Esophagus muscularis mucosa (tissue), 4 donors: ENCODE results near the gene NTSR1. TPM values are rescaled to one million over a fixed set of nuclear protein-coding genes. Genes with fewer than 3 reads are reported as not detected.

Experiments
- DNase-seq: peaks from one replicate; pipeline ENCODE4 v3.0.0-alpha.2; 2017; ENCODE audit errors: extremely low spot score
- H3K27ac ChIP-seq, 4 donors: fragments of 200-600 bp; sonication (generic); replicated peaks in 1 of 4; 1 replicate in 3 of 4; 2 replicates in 1 of 4; pipeline ENCODE4 v1.5.1; 2016 to 2019; ENCODE audit warnings: mild to moderate bottlenecking in 1 of 4
- H3K27me3 ChIP-seq, 4 donors: fragments of 200-600 bp; sonication (generic); one replicate each; pipeline versions ENCODE4 v1.5.1 to v1.6.0; 2016 to 2019
- H3K36me3 ChIP-seq, 4 donors: fragments of 200-600 bp; sonication (generic); one replicate each; pipeline ENCODE4 v1.5.1; 2016 to 2019
- H3K4me1 ChIP-seq, 4 donors: fragments of 200-600 bp; sonication (generic); one replicate each; pipeline ENCODE4 v1.5.1; 2016 to 2019
- H3K4me3 ChIP-seq, 4 donors: fragments of 200-600 bp; sonication (generic); 1 replicate in 2 of 4; 2 replicates in 2 of 4; pipeline ENCODE4 v1.5.1; 2016 to 2019; ENCODE audit warnings: mild to moderate bottlenecking in 4 of 4, moderate library complexity in 1 of 4
- H3K9me3 ChIP-seq, 4 donors: fragments of 200-600 bp; sonication (generic); 1 replicate in 3 of 4; 2 replicates in 1 of 4; pipeline ENCODE4 v1.5.1; 2016 to 2019
- CTCF ChIP-seq, 3 experiments: fragments of 200-600 bp in 2 of 3; fragments of 450-650 bp in 1 of 3; sonication (generic) in 2 of 3; IDR thresholded peaks; one replicate each; pipeline ENCODE4 v1.5.1; 2017 to 2019; ENCODE audit warnings: antibody characterized with exemption in 3 of 3, mild to moderate bottlenecking in 2 of 3, moderate library complexity in 1 of 3
- EP300 ChIP-seq: sonication (generic); formaldehyde crosslinking; IDR thresholded peaks from one replicate; pipeline ENCODE4 v1.6.1; 2017; ENCODE audit warnings: antibody characterized with exemption
- POLR2A ChIP-seq: fragments of 450-650 bp; IDR thresholded peaks from one replicate; pipeline ENCODE4 v1.6.1; 2017; ENCODE audit warnings: antibody characterized with exemption, moderate library complexity, mild to moderate bottlenecking, low read depth
- POLR2AphosphoS5 ChIP-seq, 2 donors: sonication (generic); formaldehyde crosslinking; IDR thresholded peaks; one replicate each; pipeline ENCODE4 v1.6.1; 2017; ENCODE audit warnings: antibody characterized with exemption in 2 of 2
- WGBS: methylation state at CpG from one replicate; pipeline ENCODE4 v1.1.5; 2018; 5-methylcytosine and 5-hydroxymethylcytosine counted together
- intact Hi-C: fragments of 100-400 bp; cut with DNase I; formaldehyde crosslinking; loops from one replicate; pipeline ENCODE4 v1.15.1; 2023
- total RNA-seq, 4 donors: library from RNA; depleted of rRNA; stranded (reverse); fragments of >200 nt; gene quantifications; one replicate each; pipeline versions ENCODE4 v1.1.0 to v1.2.1, GENCODE V29; 2016

Gene NTSR1
- total RNA-seq, 4 donors from 2014 or later = 0.42 to 1.6 (median 0.80) TPM

- Histone ChIP-seq H3K9me3 (peaks cover 0 to 13% (median 8%) of the 10 kb centered on the region in 4 donors), H3K4me3 (no peak overlapping the region), H3K36me3 (no peaks in the 10 kb centered on the region), H3K27me3 (peaks cover 0 to 32% (median under 1%) of the 10 kb centered on the region in 4 donors), H3K4me1 (peaks cover 8 to 30% (median 26%) of the 10 kb centered on the region in 4 donors), H3K27ac (no peak overlapping the region)
- TF ChIP-seq CTCF (IDR thresholded peaks at IDR 0.05) (no peak), POLR2AphosphoS5 (IDR thresholded peaks at IDR 0.05) (no peak), EP300 (no peak), POLR2A (no peak)
- DNase-seq = no peak
- intact Hi-C loops = no loop called here
- 76% methylated on average over 24 of the region's 30 CpGs for WGBS
Observed at GRCh38 chr20:62716198-62716940, 7.7 kb downstream of the NTSR1 start.

DNA sequence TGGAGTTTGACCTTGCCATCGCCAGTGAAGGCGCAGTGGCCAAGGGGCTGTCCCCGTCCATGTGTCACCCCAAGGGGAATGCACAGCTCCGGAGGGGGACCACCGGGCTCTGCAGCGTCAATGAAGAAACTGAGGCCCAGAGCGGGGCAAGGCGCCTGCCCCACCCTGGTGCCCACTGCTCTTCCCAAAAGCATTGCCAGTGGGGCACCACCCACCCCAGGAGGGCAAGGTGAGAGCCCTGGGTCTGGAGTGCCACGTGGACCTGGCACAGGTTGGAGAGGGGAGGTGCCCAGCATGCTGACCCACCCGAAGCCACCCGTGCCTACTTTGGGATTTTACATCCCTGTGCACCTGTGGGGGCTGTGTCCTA lies 8.3 kb downstream of the NTSR1 start:
- 80% methylated on average over 2 of the region's 11 CpGs for WGBS
- Histone ChIP-seq H3K27ac (no peak overlapping the region), H3K4me1 (peaks cover 8 to 25% (median 21%) of the 10 kb centered on the region in 4 donors), H3K27me3 (peaks cover 0 to 27% (median 0%) of the 10 kb centered on the region in 4 donors), H3K9me3 (peaks cover 0 to 15% (median 9%) of the 10 kb centered on the region in 4 donors), H3K36me3 (no peaks in the 10 kb centered on the region), H3K4me3 (no peak overlapping the region)
- TF ChIP-seq CTCF (IDR thresholded peaks at IDR 0.05) (no peak), POLR2A (no peak), EP300 (no peak)
- intact Hi-C loops = no loop called here
- no peak for DNase-seq

DNA sequence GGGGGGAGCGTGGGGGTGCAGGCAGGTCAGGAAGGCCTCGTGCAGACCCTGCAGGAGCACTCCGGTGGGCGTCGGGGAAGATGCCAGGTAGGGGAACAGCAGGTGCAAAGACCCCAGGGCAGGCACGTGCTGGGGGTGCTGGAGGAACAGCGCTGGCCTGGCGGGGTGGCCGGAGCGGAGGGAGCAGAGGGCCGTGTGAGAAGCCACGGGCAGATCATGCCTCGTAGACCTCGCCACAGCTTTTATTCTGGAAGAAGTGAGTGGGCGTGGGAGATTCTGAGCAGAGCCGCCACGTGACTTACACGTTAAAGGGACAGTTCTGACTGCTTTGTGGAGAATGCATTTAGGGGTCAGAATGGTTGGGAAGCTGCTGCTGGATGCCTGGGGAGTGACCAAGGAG lies 9.3 kb downstream of the NTSR1 start:
- Histone ChIP-seq H3K27ac (no peak overlapping the region), H3K27me3 (peaks cover 0 to 22% (median 0%) of the 10 kb centered on the region in 4 donors), H3K9me3 (peaks cover 0 to 15% (median 9%) of the 10 kb centered on the region in 4 donors), H3K4me3 (no peak overlapping the region), H3K36me3 (no peaks in the 10 kb centered on the region), H3K4me1 (peaks cover 8 to 24% (median 21%) of the 10 kb centered on the region in 4 donors)
- intact Hi-C loops = no loop called here
- TF ChIP-seq POLR2AphosphoS5 (IDR thresholded peaks at IDR 0.05) (no peak), EP300 (no peak), POLR2A (no peak)
- no peak for DNase-seq
- WGBS = 62% methylated on average over 18 of the region's 18 CpGs

DNA sequence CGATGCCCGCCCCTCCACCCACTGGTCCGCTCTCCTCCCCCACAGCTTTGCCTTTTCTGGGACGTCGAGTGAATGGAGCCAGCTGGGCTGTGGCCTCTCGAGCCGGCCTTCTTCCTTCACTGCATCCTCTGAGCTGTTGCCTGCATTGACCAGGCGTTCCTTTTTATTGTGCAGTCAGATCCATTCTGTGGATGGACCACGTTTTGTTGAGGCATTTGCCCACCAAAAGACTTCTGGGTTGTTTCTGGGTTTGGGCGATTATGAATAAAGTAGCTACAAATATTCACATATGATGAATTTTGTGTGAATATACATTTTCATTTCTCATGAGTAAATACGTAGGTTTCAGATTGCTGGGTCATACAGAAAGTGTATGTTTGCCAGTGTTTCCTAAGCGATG lies 9.9 kb downstream of the NTSR1 start:
- no peak overlapping the region for H3K4me3 ChIP-seq
- H3K36me3 ChIP-seq = no peaks in the 10 kb centered on the region
- intact Hi-C loops = no loop called here
- 62% methylated on average over 9 of the region's 12 CpGs for WGBS
- TF ChIP-seq POLR2AphosphoS5 (IDR thresholded peaks at IDR 0.05) (no peak), POLR2A (no peak), EP300 (no peak), CTCF (IDR thresholded peaks at IDR 0.05) (no peak)
- H3K9me3 ChIP-seq = peaks cover 0 to 15% (median 9%) of the 10 kb centered on the region in 4 donors
- no peak for DNase-seq
- H3K27me3 ChIP-seq = peaks cover 0 to 26% (median 0%) of the 10 kb centered on the region in 4 donors
- no peak overlapping the region for H3K27ac ChIP-seq
- peaks cover 4 to 24% (median 21%) of the 10 kb centered on the region in 4 donors for H3K4me1 ChIP-seq

GRCh38 chr20:62719250-62719935 lies 10.8 kb downstream of the NTSR1 start:
- WGBS = 82% methylated on average over 12 of the region's 12 CpGs
- H3K4me3 ChIP-seq = no peak overlapping the region
- H3K36me3 ChIP-seq = no peaks in the 10 kb centered on the region
- TF ChIP-seq EP300 (no peak), CTCF (IDR thresholded peaks at IDR 0.05) (no peak), POLR2AphosphoS5 (IDR thresholded peaks at IDR 0.05) (no peak), POLR2A (no peak)
- H3K27ac ChIP-seq = no peak overlapping the region
- H3K27me3 ChIP-seq = peaks cover 0 to 34% (median 0%) of the 10 kb centered on the region in 4 donors
- no peak for DNase-seq
- intact Hi-C loops = no loop called here
- H3K9me3 ChIP-seq = peaks cover 0 to 15% (median 9%) of the 10 kb centered on the region in 4 donors
- peaks cover 0 to 23% (median 21%) of the 10 kb centered on the region in 4 donors for H3K4me1 ChIP-seq
